ENCODE data around the gene CYB561A3. TPM values are rescaled to one million over a fixed set of nuclear protein-coding genes. Genes with fewer than 3 reads are reported as not detected.

CYB561A3 gene
- total RNA-seq, 2 donors from 2014 or later = 15.0 to 27.3 TPM

DNA sequence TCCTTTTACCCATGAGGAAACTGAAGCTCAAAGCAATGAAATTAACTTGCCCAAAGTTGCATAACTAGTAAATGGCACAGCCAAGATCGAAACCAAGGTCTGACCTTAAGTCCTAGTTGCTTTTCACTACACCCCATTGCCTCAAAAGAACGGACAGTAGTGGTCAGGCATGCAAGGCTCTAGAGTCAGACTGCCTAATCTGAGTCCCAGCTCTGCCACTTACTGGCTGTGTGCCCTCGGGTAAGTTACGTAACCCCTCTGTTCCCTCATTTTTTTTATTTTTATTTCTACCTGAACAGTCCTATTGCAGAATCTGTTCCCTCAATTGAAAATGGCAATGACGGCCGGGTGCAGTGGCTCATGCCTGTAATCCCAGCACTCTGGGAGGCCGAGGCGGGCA is 9.6 kb downstream of the CYB561A3 start:
- no peak for DNase-seq (ENCODE audit: low spot score)
- Histone ChIP-seq H3K27me3 (no peaks in the 10 kb centered on the region), H3K4me1 (no peaks in the 10 kb centered on the region), H3K9me3 (no peaks in the 10 kb centered on the region), H3K36me3 (peaks cover 46% of the 10 kb centered on the region), H3K4me3 (no peak overlapping the region), H3K27ac (no peak overlapping the region)
- TF ChIP-seq, protein P1, sequence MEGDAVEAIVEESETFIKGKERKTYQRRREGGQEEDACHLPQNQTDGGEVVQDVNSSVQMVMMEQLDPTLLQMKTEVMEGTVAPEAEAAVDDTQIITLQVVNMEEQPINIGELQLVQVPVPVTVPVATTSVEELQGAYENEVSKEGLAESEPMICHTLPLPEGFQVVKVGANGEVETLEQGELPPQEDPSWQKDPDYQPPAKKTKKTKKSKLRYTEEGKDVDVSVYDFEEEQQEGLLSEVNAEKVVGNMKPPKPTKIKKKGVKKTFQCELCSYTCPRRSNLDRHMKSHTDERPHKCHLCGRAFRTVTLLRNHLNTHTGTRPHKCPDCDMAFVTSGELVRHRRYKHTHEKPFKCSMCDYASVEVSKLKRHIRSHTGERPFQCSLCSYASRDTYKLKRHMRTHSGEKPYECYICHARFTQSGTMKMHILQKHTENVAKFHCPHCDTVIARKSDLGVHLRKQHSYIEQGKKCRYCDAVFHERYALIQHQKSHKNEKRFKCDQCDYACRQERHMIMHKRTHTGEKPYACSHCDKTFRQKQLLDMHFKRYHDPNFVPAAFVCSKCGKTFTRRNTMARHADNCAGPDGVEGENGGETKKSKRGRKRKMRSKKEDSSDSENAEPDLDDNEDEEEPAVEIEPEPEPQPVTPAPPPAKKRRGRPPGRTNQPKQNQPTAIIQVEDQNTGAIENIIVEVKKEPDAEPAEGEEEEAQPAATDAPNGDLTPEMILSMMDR (IDR thresholded peaks at IDR 0.05) = no peak

DNA sequence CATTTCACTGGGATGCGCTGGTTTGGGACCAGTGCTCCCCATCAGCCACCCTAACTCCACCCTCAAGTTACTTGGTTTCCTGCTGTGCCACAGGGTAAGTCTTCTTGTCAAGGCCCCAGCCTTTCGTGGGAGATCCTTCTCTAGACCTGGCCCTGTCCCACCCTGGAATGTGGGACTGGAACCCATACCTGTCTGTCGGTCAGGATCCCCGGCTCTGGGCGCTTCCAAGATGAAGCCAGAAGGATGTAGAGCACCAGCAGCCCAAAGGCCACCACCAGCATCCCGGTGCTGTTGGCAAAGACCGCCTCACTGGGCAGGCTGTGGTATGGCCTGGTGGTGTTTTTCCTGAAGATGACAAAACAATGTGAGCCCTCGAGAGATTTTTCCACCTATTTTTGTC is 10.9 kb downstream of the CYB561A3 start:
- no peak for DNase-seq (ENCODE audit: low spot score)
- Histone ChIP-seq H3K27me3 (no peaks in the 10 kb centered on the region), H3K27ac (no peak overlapping the region), H3K4me1 (no peaks in the 10 kb centered on the region), H3K9me3 (no peaks in the 10 kb centered on the region), H3K4me3 (no peak overlapping the region), H3K36me3 (peaks cover 46% of the 10 kb centered on the region)
- TF ChIP-seq, protein P1 (IDR thresholded peaks at IDR 0.05) = no peak

DNA sequence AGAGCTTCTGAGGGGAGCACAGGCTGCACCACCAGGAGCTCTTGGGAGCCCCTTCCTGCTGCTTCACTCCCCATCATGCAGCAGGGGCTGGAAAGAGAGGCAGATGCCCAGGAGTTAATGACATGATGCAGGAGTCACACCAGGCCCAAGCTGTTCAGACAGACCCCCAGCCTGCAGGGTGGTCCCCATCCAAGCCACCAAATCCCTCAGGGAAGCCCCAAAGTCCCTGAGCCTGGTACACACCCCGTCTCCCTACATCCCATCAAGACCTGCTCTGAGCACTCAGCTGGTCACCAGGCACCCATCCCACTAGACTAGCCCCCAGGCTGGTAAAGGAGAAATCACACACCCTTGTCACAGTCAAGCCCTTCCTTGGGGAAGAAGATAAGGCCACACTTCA is 11.3 kb downstream of the CYB561A3 start:
- TF ChIP-seq, protein P1 (IDR thresholded peaks at IDR 0.05) = no peak
- no peaks in the 10 kb centered on the region for H3K4me1 ChIP-seq
- no peak for DNase-seq (ENCODE audit: low spot score)
- H3K27ac ChIP-seq = no peak overlapping the region
- H3K27me3 ChIP-seq = no peaks in the 10 kb centered on the region
- peaks cover 46% of the 10 kb centered on the region for H3K36me3 ChIP-seq
- no peak overlapping the region for H3K4me3 ChIP-seq
- no peaks in the 10 kb centered on the region for H3K9me3 ChIP-seq

DNA sequence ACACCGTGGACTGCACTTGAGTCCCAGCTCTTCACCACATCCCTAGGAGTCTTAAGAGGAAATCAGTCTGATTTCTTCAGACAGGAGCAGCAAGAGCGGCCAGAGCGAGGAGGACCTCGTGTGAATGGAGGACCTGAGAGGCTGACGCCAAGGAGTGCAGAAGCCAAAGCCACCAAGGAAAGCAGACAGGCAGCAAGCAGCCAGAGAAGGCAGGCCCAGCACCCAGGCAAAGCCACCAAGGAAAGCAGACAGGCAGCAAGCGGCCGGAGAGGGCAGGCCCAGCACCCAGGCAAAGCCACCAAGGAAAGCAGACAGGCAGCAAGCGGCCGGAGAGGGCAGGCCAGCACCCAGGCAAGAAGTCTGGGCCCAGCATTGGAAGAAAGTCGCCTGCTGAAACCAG is 11.8 kb downstream of the CYB561A3 start:
- H3K27me3 ChIP-seq = no peaks in the 10 kb centered on the region
- H3K9me3 ChIP-seq = no peaks in the 10 kb centered on the region
- no peaks in the 10 kb centered on the region for H3K4me1 ChIP-seq
- DNase-seq (ENCODE audit: low spot score) = no peak
- H3K36me3 ChIP-seq = peaks cover 46% of the 10 kb centered on the region
- no peak overlapping the region for H3K4me3 ChIP-seq
- TF ChIP-seq, protein P1 (IDR thresholded peaks at IDR 0.05) = no peak
- H3K27ac ChIP-seq = no peak overlapping the region

DNA sequence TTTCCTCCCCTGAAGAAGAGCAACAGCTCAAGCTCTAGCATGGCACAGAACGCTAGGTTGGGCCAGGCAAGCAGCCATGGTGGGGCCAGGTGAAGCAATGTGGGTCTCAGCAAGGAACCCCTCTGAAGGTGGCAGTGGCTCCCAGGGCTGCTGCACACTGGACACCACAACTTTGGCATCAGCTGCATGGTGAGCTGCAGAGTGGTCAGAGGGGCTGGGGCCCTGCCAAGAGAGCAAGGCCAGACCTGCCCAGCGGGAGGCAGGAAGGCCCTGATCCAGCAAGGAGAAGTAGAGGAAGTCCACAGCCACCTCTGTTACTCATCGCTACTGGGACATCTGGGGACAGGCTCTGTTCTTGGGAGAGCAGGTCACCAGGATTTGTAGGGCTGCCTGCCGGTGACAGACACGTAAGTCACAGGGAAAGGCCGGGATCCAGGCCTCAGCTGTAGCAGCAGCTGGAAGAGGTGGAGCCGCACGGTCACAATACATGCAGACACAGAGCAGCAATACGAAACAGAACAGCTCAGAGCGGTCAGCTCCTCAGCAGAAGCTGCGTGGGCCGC is 12.4 kb downstream of the CYB561A3 start:
- no peaks in the 10 kb centered on the region for H3K9me3 ChIP-seq
- peaks cover 46% of the 10 kb centered on the region for H3K36me3 ChIP-seq
- no peak for DNase-seq (ENCODE audit: low spot score)
- no peak overlapping the region for H3K4me3 ChIP-seq
- no peak overlapping the region for H3K27ac ChIP-seq
- no peaks in the 10 kb centered on the region for H3K27me3 ChIP-seq
- no peaks in the 10 kb centered on the region for H3K4me1 ChIP-seq
- TF ChIP-seq, protein P1 (IDR thresholded peaks at IDR 0.05) = no peak

GRCh38 chr11:61347916-61348461 is 13.7 kb downstream of the CYB561A3 start:
- TF ChIP-seq, protein P1 (IDR thresholded peaks at IDR 0.05) = no peak
- H3K9me3 ChIP-seq = no peaks in the 10 kb centered on the region
- H3K4me1 ChIP-seq = no peaks in the 10 kb centered on the region
- DNase-seq (ENCODE audit: low spot score) = peak; percentile 69
- H3K36me3 ChIP-seq = peaks cover 35% of the 10 kb centered on the region
- H3K27me3 ChIP-seq = no peaks in the 10 kb centered on the region
- H3K27ac ChIP-seq = no peak overlapping the region
- H3K4me3 ChIP-seq = no peak overlapping the region
